Neural cell (in vitro differentiated cells): Measurements from ENCODE around the gene SMAD1.

Source experiments
- POLR2AphosphoS5 ChIP-seq: IDR thresholded peaks from 2 replicates; pipeline ENCODE4 v1.6.1; 2012
- TF ChIP-seq, protein P1 (sequence below): fragments of 450-650 bp; IDR thresholded peaks from 2 replicates; pipeline ENCODE4 v1.5.1; 2014; ENCODE audit warnings: antibody characterized with exemption, mild to moderate bottlenecking, moderate library complexity; ENCODE audit not compliant: poor library complexity, severe bottlenecking

DNA sequence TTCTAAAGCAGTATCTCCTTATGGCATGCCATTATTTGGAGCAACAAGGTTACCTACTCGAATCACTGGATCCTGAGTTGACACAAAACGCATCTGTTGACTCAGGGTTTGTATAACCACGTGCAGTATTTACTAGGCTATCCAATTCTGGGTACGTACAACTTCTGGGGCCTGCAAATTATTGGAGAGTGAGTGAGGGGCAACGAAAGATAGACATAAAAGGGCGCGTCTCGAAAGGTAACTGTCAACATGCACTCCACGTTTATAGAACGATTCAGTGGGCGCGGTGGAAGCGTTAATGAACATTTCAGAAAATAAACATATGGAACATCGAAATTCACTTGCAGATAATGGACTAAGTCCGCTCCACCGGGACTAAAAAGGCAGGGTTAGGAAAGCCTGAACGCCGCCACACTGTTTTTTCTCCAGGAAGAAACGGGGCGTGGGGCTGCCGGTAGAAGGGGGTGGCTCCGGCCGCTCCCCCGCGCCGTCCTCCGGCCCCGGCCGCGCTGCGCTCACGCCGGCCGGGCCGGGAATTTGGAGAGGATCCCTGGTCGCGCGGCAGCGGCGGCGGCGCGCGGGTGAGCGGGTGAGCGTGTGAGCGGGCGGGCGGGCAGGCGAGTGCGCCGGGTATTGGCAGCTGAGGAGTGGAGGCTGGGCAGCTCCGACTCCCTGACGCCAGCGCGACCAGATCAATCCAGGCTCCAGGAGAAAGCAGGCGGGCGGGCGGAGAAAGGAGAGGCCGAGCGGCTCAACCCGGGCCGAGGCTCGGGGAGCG, at the start of gene SMAD1:
- TF ChIP-seq, protein P1, sequence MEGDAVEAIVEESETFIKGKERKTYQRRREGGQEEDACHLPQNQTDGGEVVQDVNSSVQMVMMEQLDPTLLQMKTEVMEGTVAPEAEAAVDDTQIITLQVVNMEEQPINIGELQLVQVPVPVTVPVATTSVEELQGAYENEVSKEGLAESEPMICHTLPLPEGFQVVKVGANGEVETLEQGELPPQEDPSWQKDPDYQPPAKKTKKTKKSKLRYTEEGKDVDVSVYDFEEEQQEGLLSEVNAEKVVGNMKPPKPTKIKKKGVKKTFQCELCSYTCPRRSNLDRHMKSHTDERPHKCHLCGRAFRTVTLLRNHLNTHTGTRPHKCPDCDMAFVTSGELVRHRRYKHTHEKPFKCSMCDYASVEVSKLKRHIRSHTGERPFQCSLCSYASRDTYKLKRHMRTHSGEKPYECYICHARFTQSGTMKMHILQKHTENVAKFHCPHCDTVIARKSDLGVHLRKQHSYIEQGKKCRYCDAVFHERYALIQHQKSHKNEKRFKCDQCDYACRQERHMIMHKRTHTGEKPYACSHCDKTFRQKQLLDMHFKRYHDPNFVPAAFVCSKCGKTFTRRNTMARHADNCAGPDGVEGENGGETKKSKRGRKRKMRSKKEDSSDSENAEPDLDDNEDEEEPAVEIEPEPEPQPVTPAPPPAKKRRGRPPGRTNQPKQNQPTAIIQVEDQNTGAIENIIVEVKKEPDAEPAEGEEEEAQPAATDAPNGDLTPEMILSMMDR, result no peak
- TF ChIP-seq POLR2AphosphoS5, result peak; percentile 78
